PFSK-1 (cell line): ENCODE results near the gene AOPEP.

Experiments
- FOXP2 ChIP-seq: optimal IDR thresholded peaks from 2 replicates; pipeline ENCODE3; 2011; ENCODE audit warnings: borderline replicate concordance, control low read depth, inconsistent platforms; ENCODE audit not compliant: insufficient read depth; ENCODE audit errors: extremely low read length, extremely low read depth
- POLR2AphosphoS5 ChIP-seq: IDR thresholded peaks from 2 replicates; pipeline ENCODE4 v1.6.1; 2012; ENCODE audit warnings: low read depth, mild to moderate bottlenecking, control low read depth, low read length, moderate library complexity
- REST ChIP-seq, 2 experiments: IDR thresholded peaks; 2 replicates each; pipeline versions ENCODE4 v1.6.1 to v1.8.0; 2011 to 2012; ENCODE audit warnings: low read depth in 2 of 2, low read length in 2 of 2, control low read depth in 1 of 2, inconsistent platforms in 1 of 2, mild to moderate bottlenecking in 1 of 2, moderate library complexity in 1 of 2; ENCODE audit not compliant: insufficient read depth in 1 of 2
- SIN3A ChIP-seq: IDR thresholded peaks from 2 replicates; pipeline ENCODE4 v1.6.1; 2012; ENCODE audit warnings: mild to moderate bottlenecking, low read length, moderate library complexity, borderline replicate concordance; ENCODE audit not compliant: insufficient read depth
- TAF1 ChIP-seq: IDR thresholded peaks from 2 replicates; pipeline ENCODE4 v1.6.1; 2012; ENCODE audit warnings: low read length, control low read depth, borderline replicate concordance; ENCODE audit not compliant: insufficient read depth

Gene AOPEP

GRCh38 chr9:94805585-94805984, 79.1 kb downstream of the AOPEP start:
- TF ChIP-seq SIN3A: no peak
- no peak for TF ChIP-seq REST (IDR thresholded peaks at IDR 0.05; ENCODE audit: insufficient read depth in 1 of 2, low read depth in 2 of 2, low read length in 2 of 2)
- TF ChIP-seq POLR2AphosphoS5: no peak
- TF ChIP-seq TAF1: no peak
- TF ChIP-seq FOXP2: no peak

GRCh38 chr9:94806307-94806893, 79.9 kb downstream of the AOPEP start:
- no peak for TF ChIP-seq FOXP2
- TF ChIP-seq POLR2AphosphoS5: no peak

GRCh38 chr9:94807556-94807955, 81.1 kb downstream of the AOPEP start:
- no peak for TF ChIP-seq TAF1
- TF ChIP-seq POLR2AphosphoS5: no peak
- TF ChIP-seq FOXP2: no peak
- no peak for TF ChIP-seq SIN3A
- TF ChIP-seq REST (IDR thresholded peaks at IDR 0.05; ENCODE audit: insufficient read depth in 1 of 2, low read depth in 2 of 2, low read length in 2 of 2): no peak

- TF ChIP-seq REST (IDR thresholded peaks at IDR 0.05; ENCODE audit: insufficient read depth in 1 of 2, low read depth in 2 of 2, low read length in 2 of 2) (no peak), SIN3A (no peak), POLR2AphosphoS5 (no peak), TAF1 (no peak), FOXP2 (no peak)
Observed at GRCh38 chr9:94808926-94809700, 82.6 kb downstream of the AOPEP start.

- TF ChIP-seq SIN3A: no peak
- no peak for TF ChIP-seq FOXP2
- no peak for TF ChIP-seq TAF1
- TF ChIP-seq REST (IDR thresholded peaks at IDR 0.05; ENCODE audit: insufficient read depth in 1 of 2, low read depth in 2 of 2, low read length in 2 of 2): no peak
- no peak for TF ChIP-seq POLR2AphosphoS5
Observed at GRCh38 chr9:94809778-94810177, 83.3 kb downstream of the AOPEP start.
